Measurements from ENCODE around the gene CIBAR2.
"Not testable (repeated sequence)": the region's sequence is repeated elsewhere in the genome, so short reads cannot be mapped to it uniquely, and the experiment has no call there.

Gene CIBAR2

GRCh38 chr16:85062845-85063244 is 49.4 kb downstream of the CIBAR2 start:
- DNase-seq (ENCODE audit: low spot score), result no peak

GRCh38 chr16:85062323-85062722 is 49.9 kb downstream of the CIBAR2 start:
- no peak for DNase-seq (ENCODE audit: low spot score)

- DNase-seq (ENCODE audit: low spot score), result no peak
Observed at GRCh38 chr16:85061566-85061965, 50.7 kb downstream of the CIBAR2 start.

GRCh38 chr16:85058909-85059308 is 53.4 kb downstream of the CIBAR2 start:
- no peak for DNase-seq (ENCODE audit: low spot score)

- no peak for DNase-seq (ENCODE audit: low spot score)
Observed at GRCh38 chr16:85057948-85058347, 54.3 kb downstream of the CIBAR2 start.

GRCh38 chr16:85057212-85057889 is 54.9 kb downstream of the CIBAR2 start:
- DNase-seq (ENCODE audit: low spot score), result no peak

GRCh38 chr16:85056211-85056748 is 56.0 kb downstream of the CIBAR2 start:
- DNase-seq (ENCODE audit: low spot score), result no peak

GRCh38 chr16:85055493-85056210 is 56.6 kb downstream of the CIBAR2 start:
- DNase-seq (ENCODE audit: low spot score), result no peak

GRCh38 chr16:85054948-85055492 is 57.3 kb downstream of the CIBAR2 start:
- no peak for DNase-seq (ENCODE audit: low spot score)

GRCh38 chr16:85054321-85054720 is 58.0 kb downstream of the CIBAR2 start:
- DNase-seq (ENCODE audit: low spot score), result not testable (repeated sequence)

- no peak for DNase-seq (ENCODE audit: low spot score)
Observed at GRCh38 chr16:85052536-85052935, 59.7 kb downstream of the CIBAR2 start.

GRCh38 chr16:85051683-85052082 is 60.6 kb downstream of the CIBAR2 start:
- DNase-seq (ENCODE audit: low spot score), result no peak

GRCh38 chr16:85051067-85051581 is 61.1 kb downstream of the CIBAR2 start:
- no peak for DNase-seq (ENCODE audit: low spot score)

GRCh38 chr16:85049706-85050305 is 62.5 kb downstream of the CIBAR2 start:
- DNase-seq (ENCODE audit: low spot score), result no peak

GRCh38 chr16:85048921-85049562 is 63.2 kb downstream of the CIBAR2 start:
- DNase-seq (ENCODE audit: low spot score), result no peak

All from left forelimb (tissue), 1 donor.